Endothelial cell of umbilical vein (primary cell): Measurements from ENCODE around the gene RARRES2. TPM values are rescaled to one million over a fixed set of nuclear protein-coding genes. Genes with fewer than 3 reads are reported as not detected.

ENCODE experiments used
- BruUV-seq: library from RNA; stranded (reverse); fragments of 400-500 nt; replicated peaks from 2 replicates; lab custom pipeline; 2021; lab: Mats Ljungman, UMichigan
- CTCF ChIA-PET: fragments of 300-600, 350-600 bp; sonication (Branson Sonifier 250); formaldehyde crosslinking; loops from one replicate; lab custom pipeline; 2021; ENCODE audit warnings: antibody characterized with exemption, inconsistent platforms; lab: Charles Lee
- POLR2A ChIA-PET: fragments of 300-600, 350-600 bp; sonication (Branson Sonifier 250); formaldehyde crosslinking; loops from one replicate; lab custom pipeline; 2021; ENCODE audit warnings: antibody characterized with exemption, inconsistent platforms; lab: Charles Lee
- DNase-seq: peaks from one replicate; pipeline ENCODE4 v3.0.0-alpha.2; 2011; ENCODE audit warnings: low read depth, low spot score
- FAIRE-seq: peaks from 2 replicates; lab custom pipeline; 2011; peaks lifted over from hg19 to GRCh38; lab: Jason Lieb, UNC
- H2AFZ ChIP-seq: 2 replicates; pipeline ENCODE4 v1.6.0; 2012; ENCODE audit warnings: low read depth, low read length, control low read depth, inconsistent platforms
- H3K27ac ChIP-seq: 2 replicates; pipeline ENCODE4 v1.5.1; 2011; ENCODE audit warnings: low read depth, mild to moderate bottlenecking, control low read depth, low read length, moderate library complexity; ENCODE audit not compliant: insufficient read depth
- H3K27me3 ChIP-seq, 2 experiments: 2 replicates each; pipeline versions ENCODE4 v1.6.0 to v1.6.1; 2011; ENCODE audit warnings: low read length in 2 of 2, mixed read lengths in 1 of 2; ENCODE audit not compliant: control insufficient read depth in 2 of 2, insufficient read depth in 2 of 2
- H3K36me3 ChIP-seq, 2 experiments: 2 replicates in 1 of 2; 3 replicates in 1 of 2; pipeline ENCODE4 v1.5.1; 2011; ENCODE audit warnings: low read length in 2 of 2, mild to moderate bottlenecking in 1 of 2, moderate library complexity in 1 of 2; ENCODE audit not compliant: control insufficient read depth in 2 of 2, insufficient read depth in 2 of 2; ENCODE audit errors: extremely low read depth in 1 of 2
- H3K4me1 ChIP-seq: 3 replicates; pipeline ENCODE4 v1.5.1; 2011; ENCODE audit warnings: mild to moderate bottlenecking, low read length; ENCODE audit not compliant: control insufficient read depth, insufficient read depth; ENCODE audit errors: extremely low read depth
- H3K4me2 ChIP-seq: 2 replicates; pipeline ENCODE4 v1.6.1; 2011; ENCODE audit warnings: low read length, control low read depth, mixed read lengths; ENCODE audit not compliant: insufficient read depth
- H3K4me3 ChIP-seq, 3 experiments: fragments of 200-600 bp in 1 of 3; sonication (generic), shearing (Covaris generic) in 1 of 3; replicated peaks in 1 of 3; 2 replicates each; pipeline ENCODE4 v1.5.1; 2011 to 2016; ENCODE audit warnings: control low read depth in 3 of 3, low read length in 3 of 3, mild to moderate bottlenecking in 2 of 3, inconsistent platforms in 1 of 3, low read depth in 1 of 3, moderate library complexity in 1 of 3; ENCODE audit not compliant: insufficient read depth in 1 of 3
- H3K79me2 ChIP-seq: 2 replicates; pipeline ENCODE4 v1.6.0; 2012; ENCODE audit warnings: low read length, inconsistent platforms; ENCODE audit not compliant: control insufficient read depth, insufficient read depth
- H3K9ac ChIP-seq: replicated peaks from 2 replicates; pipeline ENCODE3; 2011; ENCODE audit warnings: low read length, control low read depth; ENCODE audit not compliant: insufficient read depth; ENCODE audit errors: extremely low read depth
- H3K9me1 ChIP-seq: replicated peaks from 3 replicates; pipeline ENCODE4 v1.6.0; 2011; ENCODE audit warnings: mild to moderate bottlenecking, low read length; ENCODE audit not compliant: control insufficient read depth, insufficient read depth; ENCODE audit errors: extremely low read depth
- H3K9me3 ChIP-seq: replicated peaks from 2 replicates; pipeline ENCODE4 v1.5.1; 2012; ENCODE audit warnings: low read length, inconsistent platforms; ENCODE audit not compliant: control insufficient read depth, insufficient read depth
- H4K20me1 ChIP-seq: replicated peaks from 2 replicates; pipeline ENCODE3; 2011; ENCODE audit warnings: mild to moderate bottlenecking, low read length; ENCODE audit not compliant: control insufficient read depth, insufficient read depth; ENCODE audit errors: extremely low read depth
- CTCF ChIP-seq, 2 donors: IDR thresholded peaks; 1 replicate in 1 of 2; 2 replicates in 1 of 2; pipeline ENCODE4 v1.5.1; 2011; ENCODE audit warnings: low read length in 2 of 2, mild to moderate bottlenecking in 2 of 2, moderate library complexity in 2 of 2, control low read depth in 1 of 2, inconsistent platforms in 1 of 2, low read depth in 1 of 2; ENCODE audit not compliant: insufficient read depth in 1 of 2; ENCODE audit errors: extremely low read depth in 1 of 2
- EZH2 ChIP-seq: IDR thresholded peaks from 2 replicates; pipeline ENCODE4 v1.6.1; 2012; ENCODE audit warnings: borderline replicate concordance, low read depth, mild to moderate bottlenecking, moderate library complexity, low read length, inconsistent platforms; ENCODE audit not compliant: severe bottlenecking
- FOS ChIP-seq: IDR thresholded peaks from 2 replicates; pipeline ENCODE4 v1.6.1; 2011; ENCODE audit warnings: mild to moderate bottlenecking, low read length, moderate library complexity, borderline replicate concordance; ENCODE audit not compliant: insufficient read depth
- GATA2 ChIP-seq: IDR thresholded peaks from 2 replicates; pipeline ENCODE4 v1.7.0; 2011; ENCODE audit warnings: low read depth, mild to moderate bottlenecking, moderate library complexity, mixed read lengths, low read length; ENCODE audit not compliant: insufficient read length, insufficient read depth
- JUN ChIP-seq: IDR thresholded peaks from 2 replicates; pipeline ENCODE4 v1.6.1; 2011; ENCODE audit warnings: borderline replicate concordance, low read depth; ENCODE audit not compliant: insufficient read length, insufficient read depth
- MYC ChIP-seq: IDR thresholded peaks from one replicate; pipeline ENCODE4 v1.6.1; 2011; ENCODE audit warnings: mild to moderate bottlenecking, low read depth, low read length
- POLR2A ChIP-seq: IDR thresholded peaks from 2 replicates; pipeline ENCODE4 v1.6.1; 2012; ENCODE audit warnings: low read depth, mild to moderate bottlenecking, control low read depth, low read length
- POLR2AphosphoS5 ChIP-seq: IDR thresholded peaks from 2 replicates; pipeline ENCODE4 v1.6.1; 2012; ENCODE audit warnings: low read depth, mild to moderate bottlenecking, control low read depth, low read length, moderate library complexity; ENCODE audit not compliant: insufficient read depth
- dilution Hi-C: fragments of 300-500 bp; cut with MboI; formaldehyde crosslinking; loops from one replicate; pipeline ENCODE4 v1.15.0; 2019; ENCODE audit warnings: low sequenced_read_pairs; ENCODE audit not compliant: extremely low pct_ligation_motif_present
- intact Hi-C: fragments of 100-400 bp; cut with micrococcal nuclease; formaldehyde crosslinking; loops from one replicate; pipeline ENCODE4 v1.10.0; 2022
- polyA plus RNA-seq, 4 experiments: library from polyadenylated mRNA; depleted of rRNA in 3 of 4; stranded (reverse) in 3 of 4; unstranded in 1 of 4; fragments of >200 nt; gene quantifications; 2 replicates each; pipeline versions ENCODE4 v1.2.1 to v1.2.3, GENCODE V29; 2011 to 2012; ENCODE audit warnings: missing spikeins in 1 of 4
- total RNA-seq: library from RNA; stranded (reverse); gene quantifications from 2 replicates; pipeline ENCODE4 v1.2.3, GENCODE V29; 2021
- TF ChIP-seq, protein P1 (sequence below): IDR thresholded peaks from 2 replicates; pipeline ENCODE4 v1.6.1; 2011; ENCODE audit not compliant: insufficient read depth, insufficient read length

Gene RARRES2
- total and polyA plus RNA-seq, 2 donors (not counting 3 experiments of a cell fraction or from before 2014, with no cell fraction given) = not detected

GRCh38 chr7:150332852-150333635 lies 8.4 kb downstream of the RARRES2 start:
- TF ChIP-seq MYC (no peak), GATA2 (no peak), JUN (no peak), EZH2 (no peak), FOS (no peak), POLR2AphosphoS5 (no peak), CTCF (IDR thresholded peaks at IDR 0.05; ENCODE audit: extremely low read depth in 1 of 2, insufficient read depth in 1 of 2, low read depth in 1 of 2, low read length in 2 of 2) (no peak), POLR2A (no peak)
- TF ChIP-seq, protein P1, sequence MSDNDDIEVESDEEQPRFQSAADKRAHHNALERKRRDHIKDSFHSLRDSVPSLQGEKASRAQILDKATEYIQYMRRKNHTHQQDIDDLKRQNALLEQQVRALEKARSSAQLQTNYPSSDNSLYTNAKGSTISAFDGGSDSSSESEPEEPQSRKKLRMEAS = no peak
- Histone ChIP-seq H3K9me3 (no peaks in the 10 kb centered on the region), H3K79me2 (no peaks in the 10 kb centered on the region), H3K9me1 (no peaks in the 10 kb centered on the region), H3K9ac (no peak overlapping the region), H2AFZ (no peak overlapping the region), H3K4me1 (no peaks in the 10 kb centered on the region), H3K4me2 (no peak overlapping the region), H3K36me3 (no peaks in the 10 kb centered on the region), H3K4me3 (no peak overlapping the region), H3K27me3 (no peaks in the 10 kb centered on the region), H3K27ac (no peak overlapping the region), H4K20me1 (no peaks in the 10 kb centered on the region)
- FAIRE-seq = no peak
- no peak for DNase-seq
- no TSS peak for BruUV-seq
- intact Hi-C loops (no loop called here), dilution Hi-C loops (no loop called here)
- POLR2A ChIA-PET = no interaction called here
- CTCF ChIA-PET = no interaction called here
